SK-N-SH (cell line): ENCODE data around the gene TMCC3. TPM values are rescaled to one million over a fixed set of nuclear protein-coding genes. Genes with fewer than 3 reads are reported as not detected.
A peak's percentile ranks its signal among the peaks of the same experiment; 100 is the strongest.

ENCODE experiments used
- CTCF ChIA-PET: fragments of 300-600, 350-600 bp; formaldehyde crosslinking; extraction: SDS; loops from one replicate; lab custom pipeline; 2021; lab: Yijun Ruan, JAX
- POLR2A ChIA-PET: fragments of 350-600 bp; sonication (Branson Sonifier 250); formaldehyde crosslinking; extraction: SDS; loops from one replicate; lab custom pipeline; 2020; ENCODE audit warnings: antibody characterized with exemption, inconsistent platforms; lab: Yijun Ruan, JAX
- DNase-seq: peaks from one replicate; pipeline ENCODE4 v3.0.0; 2012
- H2AFZ ChIP-seq: fragments of 200-600 bp; sonication (generic); 2 replicates; pipeline ENCODE4 v1.8.1; 2016; ENCODE audit warnings: antibody characterized with exemption, mild to moderate bottlenecking, low read depth
- H3F3A ChIP-seq: fragments of 200-600 bp; sonication (generic); replicated peaks from 2 replicates; pipeline ENCODE3; 2016; ENCODE audit warnings: antibody characterized with exemption, mild to moderate bottlenecking; ENCODE audit not compliant: insufficient read depth
- H3K27ac ChIP-seq, 2 experiments: fragments of 200-500 bp in 1 of 2; fragments of 200-600 bp in 1 of 2; sonication (Bioruptor generic) in 1 of 2; sonication (generic), shearing (Covaris generic) in 1 of 2; 2 replicates each; pipeline versions ENCODE4 v1.5.1 to v1.6.1; 2014 to 2016; ENCODE audit warnings: low read depth in 2 of 2, inconsistent platforms in 1 of 2, low read length in 1 of 2, mild to moderate bottlenecking in 1 of 2, mixed read lengths in 1 of 2
- H3K27me3 ChIP-seq: fragments of 200-600 bp; sonication (generic), shearing (Covaris generic); 2 replicates; pipeline ENCODE4 v1.6.1; 2016; ENCODE audit warnings: mixed run types; ENCODE audit not compliant: insufficient read depth
- H3K36me3 ChIP-seq, 2 experiments: fragments of 200-500 bp in 1 of 2; fragments of 200-600 bp in 1 of 2; sonication (Bioruptor generic) in 1 of 2; sonication (generic) in 1 of 2; replicated peaks in 1 of 2; 2 replicates each; pipeline versions ENCODE3 to v1.5.1; 2014 to 2016; ENCODE audit warnings: low read length in 1 of 2, mild to moderate bottlenecking in 1 of 2; ENCODE audit not compliant: insufficient read depth in 2 of 2, control insufficient read depth in 1 of 2
- H3K4me1 ChIP-seq, 2 experiments: fragments of 200-500 bp in 1 of 2; fragments of 200-600 bp in 1 of 2; sonication (Bioruptor generic) in 1 of 2; sonication (generic), shearing (Covaris generic) in 1 of 2; 2 replicates each; pipeline versions ENCODE4 v1.5.1 to v1.6.1; 2014 to 2016; ENCODE audit warnings: low read depth in 1 of 2, low read length in 1 of 2, mixed run types in 1 of 2; ENCODE audit not compliant: insufficient read depth in 2 of 2, control insufficient read depth in 1 of 2
- H3K4me2 ChIP-seq: fragments of 200-600 bp; sonication (generic), shearing (Covaris generic); 2 replicates; pipeline ENCODE4 v1.6.1; 2017; ENCODE audit warnings: mixed run types
- H3K4me3 ChIP-seq, 2 experiments: fragments of 200-500 bp in 1 of 2; fragments of 200-600 bp in 1 of 2; sonication (Bioruptor generic) in 1 of 2; sonication (generic), shearing (Covaris generic) in 1 of 2; 2 replicates each; pipeline versions ENCODE4 v1.5.1 to v1.8.1; 2014 to 2016; ENCODE audit warnings: low read depth in 2 of 2, inconsistent platforms in 1 of 2, low read length in 1 of 2, mild to moderate bottlenecking in 1 of 2, mixed read lengths in 1 of 2, moderate library complexity in 1 of 2
- H3K79me2 ChIP-seq: fragments of 200-600 bp; sonication (generic); 2 replicates; pipeline ENCODE4 v1.8.1; 2017; ENCODE audit warnings: mild to moderate bottlenecking; ENCODE audit not compliant: insufficient read depth
- H3K9ac ChIP-seq: fragments of 200-600 bp; sonication (generic); 2 replicates; pipeline ENCODE4 v1.6.1; 2017; ENCODE audit warnings: mixed run types
- H3K9me2 ChIP-seq: fragments of 200-600 bp; sonication (generic); 2 replicates; pipeline ENCODE4 v1.6.1; 2017; ENCODE audit warnings: mixed run types
- H3K9me3 ChIP-seq: fragments of 200-600 bp; sonication (generic); 2 replicates; pipeline ENCODE4 v1.6.1; 2017; ENCODE audit warnings: mixed run types, mild to moderate bottlenecking, moderate library complexity
- H4K20me1 ChIP-seq: fragments of 200-600 bp; sonication (generic); 2 replicates; pipeline ENCODE4 v1.6.1; 2017; ENCODE audit warnings: mild to moderate bottlenecking, mixed run types; ENCODE audit not compliant: insufficient read depth
- CTCF ChIP-seq: fragments of 200-600 bp; sonication (generic); IDR thresholded peaks from 2 replicates; pipeline ENCODE4 v1.6.1; 2017; ENCODE audit warnings: antibody characterized with exemption, mild to moderate bottlenecking, moderate library complexity
- ELF1 ChIP-seq: IDR thresholded peaks from 2 replicates; pipeline ENCODE4 v1.4.0; 2012
- FOSL2 ChIP-seq: IDR thresholded peaks from 2 replicates; pipeline ENCODE4 v1.4.0; 2012; ENCODE audit warnings: low read depth, mild to moderate bottlenecking, moderate library complexity, borderline replicate concordance
- FOXJ3 ChIP-seq: sonication (generic); formaldehyde crosslinking; IDR thresholded peaks from 2 replicates; pipeline ENCODE4 v1.5.1; 2020; ENCODE audit warnings: mild to moderate bottlenecking, missing genetic modification reagents
- GATA2 ChIP-seq: sonication (generic); formaldehyde crosslinking; IDR thresholded peaks from 2 replicates; pipeline ENCODE4 v1.5.0; 2020; ENCODE audit warnings: mild to moderate bottlenecking, missing genetic modification reagents
- JUND ChIP-seq: IDR thresholded peaks from 2 replicates; pipeline ENCODE4 v1.4.0; 2012
- NFIC ChIP-seq: IDR thresholded peaks from 2 replicates; pipeline ENCODE4 v1.4.0; 2012; ENCODE audit warnings: borderline replicate concordance
- POLR2AphosphoS5 ChIP-seq: IDR thresholded peaks from 2 replicates; pipeline ENCODE4 v1.6.1; 2012; ENCODE audit warnings: low read depth, low read length
- RAD21 ChIP-seq: IDR thresholded peaks from 2 replicates; pipeline ENCODE4 v1.6.1; 2012; ENCODE audit warnings: mild to moderate bottlenecking, low read length
- RCOR1 ChIP-seq: fragments of 150-350 bp; IDR thresholded peaks from 2 replicates; pipeline ENCODE4 v1.6.1; 2017; ENCODE audit warnings: antibody characterized with exemption, low read length
- RXRA ChIP-seq: IDR thresholded peaks from 2 replicates; pipeline ENCODE4 v1.4.0; 2012; ENCODE audit warnings: low read depth, mild to moderate bottlenecking, borderline replicate concordance
- SMC3 ChIP-seq: IDR thresholded peaks from 2 replicates; pipeline ENCODE4 v1.6.1; 2012; ENCODE audit warnings: low read depth, low read length, improper control_type of control experiment
- TAF1 ChIP-seq: IDR thresholded peaks from 2 replicates; pipeline ENCODE4 v1.6.1; 2012; ENCODE audit warnings: low read depth, mild to moderate bottlenecking, low read length, moderate library complexity, borderline replicate concordance
- TEAD4 ChIP-seq: IDR thresholded peaks from 2 replicates; pipeline ENCODE4 v1.4.0; 2012; ENCODE audit warnings: mild to moderate bottlenecking, borderline replicate concordance; ENCODE audit not compliant: insufficient read depth
- YY1 ChIP-seq: IDR thresholded peaks from 2 replicates; pipeline ENCODE4 v1.4.0; 2012; ENCODE audit warnings: low read depth, mild to moderate bottlenecking
- ZBTB33 ChIP-seq: IDR thresholded peaks from 2 replicates; pipeline ENCODE4 v1.4.0; 2012; ENCODE audit warnings: low read depth, borderline replicate concordance
- WGBS: methylation state at CpG from one replicate; pipeline ENCODE4 v1.1.6; 2017; ENCODE audit warnings: low lambda C conversion rate; 5-methylcytosine and 5-hydroxymethylcytosine counted together
- polyA plus RNA-seq, 3 experiments: library from polyadenylated mRNA; depleted of rRNA; stranded (reverse); fragments of >200 nt; gene quantifications; 2 replicates each; pipeline ENCODE4 v1.2.3, GENCODE V29; 2012
- TF ChIP-seq, protein P1 (sequence below): fragments of 150-350 bp; IDR thresholded peaks from 2 replicates; pipeline ENCODE4 v1.6.1; 2017; ENCODE audit warnings: antibody characterized with exemption, low read length, low read depth, borderline replicate concordance

The TMCC3 gene
- polyA plus RNA-seq, 1 of the 3 experiments (the other 2 are of a cell fraction) = 0.53 TPM

GRCh38 chr12:94534278-94534677 is 116.1 kb downstream of the TMCC3 start:
- H3K36me3 ChIP-seq = no peaks in the 10 kb centered on the region
- H3K9me3 ChIP-seq = no peaks in the 10 kb centered on the region
- TF ChIP-seq YY1 = no peak
- no peak for TF ChIP-seq RCOR1
- TF ChIP-seq TAF1 = no peak
- TF ChIP-seq, protein P1, sequence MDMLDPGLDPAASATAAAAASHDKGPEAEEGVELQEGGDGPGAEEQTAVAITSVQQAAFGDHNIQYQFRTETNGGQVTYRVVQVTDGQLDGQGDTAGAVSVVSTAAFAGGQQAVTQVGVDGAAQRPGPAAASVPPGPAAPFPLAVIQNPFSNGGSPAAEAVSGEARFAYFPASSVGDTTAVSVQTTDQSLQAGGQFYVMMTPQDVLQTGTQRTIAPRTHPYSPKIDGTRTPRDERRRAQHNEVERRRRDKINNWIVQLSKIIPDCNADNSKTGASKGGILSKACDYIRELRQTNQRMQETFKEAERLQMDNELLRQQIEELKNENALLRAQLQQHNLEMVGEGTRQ = no peak
- TF ChIP-seq ELF1 = no peak
- no peak for TF ChIP-seq FOXJ3 (CRISPR knock-in tag)
- no peak for TF ChIP-seq CTCF
- no peak for TF ChIP-seq POLR2AphosphoS5
- no peak for TF ChIP-seq SMC3
- ChIA-PET POLR2A (no interaction called here), CTCF (interaction anchor here (0.6 to 2.5 kb wide), 9 partner anchors 12 to 1032 kb away, joined by 3 to 14 read pairs (median 6); partner anchors contain the start of gene PLXNC1)
- WGBS = 66% methylated on average over 6 of the region's 6 CpGs
- H3K9me2 ChIP-seq = no peaks in the 10 kb centered on the region
- DNase-seq = no peak
- peaks cover 0 to 2% of the 10 kb centered on the region in 2 experiments; a peak in 1 of 4 replicates for H3K4me1 ChIP-seq
- no peaks in the 10 kb centered on the region for H3K79me2 ChIP-seq
- H3K4me3 ChIP-seq = no peak overlapping the region
- H2AFZ ChIP-seq = no peak overlapping the region
- H3K27me3 ChIP-seq = no peaks in the 10 kb centered on the region; the same call in 1 of the 2 replicates
- H3K4me2 ChIP-seq = no peak overlapping the region
- no peak overlapping the region for H3K9ac ChIP-seq
- H3K27ac ChIP-seq = no peak overlapping the region
- H3F3A ChIP-seq = no peaks in the 10 kb centered on the region
- no peaks in the 10 kb centered on the region for H4K20me1 ChIP-seq

- CTCF ChIA-PET = interaction anchor here (0.6 to 3.3 kb wide), 18 partner anchors 10 to 814 kb away, joined by 3 to 24 read pairs (median 3); no protein-coding TSS in a partner anchor
- peak; percentile 79 for DNase-seq
- Histone ChIP-seq H3F3A (no peaks in the 10 kb centered on the region), H3K27ac (no peak overlapping the region), H2AFZ (no peak overlapping the region), H3K9ac (no peak overlapping the region), H3K4me2 (0 out of 2 replicates have a peak overlapping the region, but pooled peaks have one; percentile 6), H3K27me3 (no peaks in the 10 kb centered on the region; the same call in 1 of the 2 replicates), H3K9me3 (no peaks in the 10 kb centered on the region), H3K4me3 (no peak overlapping the region), H3K4me1 (peaks cover 0 to 2% of the 10 kb centered on the region in 2 experiments; a peak in 1 of 4 replicates), H4K20me1 (no peaks in the 10 kb centered on the region), H3K36me3 (no peaks in the 10 kb centered on the region), H3K9me2 (no peaks in the 10 kb centered on the region), H3K79me2 (no peaks in the 10 kb centered on the region)
- POLR2A ChIA-PET = no interaction called here
- WGBS = 21% methylated on average over 16 of the region's 16 CpGs
- TF ChIP-seq JUND (no peak), ELF1 (no peak), CTCF (peak; percentile 83), TEAD4 (no peak), RXRA (no peak), ZBTB33 (no peak), YY1 (no peak), NFIC (no peak), TAF1 (no peak), FOSL2 (no peak), RAD21 (peak; percentile 95), GATA2 (CRISPR knock-in tag) (no peak), SMC3 (peak; percentile 97)
- TF ChIP-seq, protein P1 = no peak
These were observed 117.6 kb downstream of the TMCC3 start for GRCh38 chr12:94532490-94533422.
